ENCODE measurements around the gene VANGL1.

VANGL1 gene

DNA sequence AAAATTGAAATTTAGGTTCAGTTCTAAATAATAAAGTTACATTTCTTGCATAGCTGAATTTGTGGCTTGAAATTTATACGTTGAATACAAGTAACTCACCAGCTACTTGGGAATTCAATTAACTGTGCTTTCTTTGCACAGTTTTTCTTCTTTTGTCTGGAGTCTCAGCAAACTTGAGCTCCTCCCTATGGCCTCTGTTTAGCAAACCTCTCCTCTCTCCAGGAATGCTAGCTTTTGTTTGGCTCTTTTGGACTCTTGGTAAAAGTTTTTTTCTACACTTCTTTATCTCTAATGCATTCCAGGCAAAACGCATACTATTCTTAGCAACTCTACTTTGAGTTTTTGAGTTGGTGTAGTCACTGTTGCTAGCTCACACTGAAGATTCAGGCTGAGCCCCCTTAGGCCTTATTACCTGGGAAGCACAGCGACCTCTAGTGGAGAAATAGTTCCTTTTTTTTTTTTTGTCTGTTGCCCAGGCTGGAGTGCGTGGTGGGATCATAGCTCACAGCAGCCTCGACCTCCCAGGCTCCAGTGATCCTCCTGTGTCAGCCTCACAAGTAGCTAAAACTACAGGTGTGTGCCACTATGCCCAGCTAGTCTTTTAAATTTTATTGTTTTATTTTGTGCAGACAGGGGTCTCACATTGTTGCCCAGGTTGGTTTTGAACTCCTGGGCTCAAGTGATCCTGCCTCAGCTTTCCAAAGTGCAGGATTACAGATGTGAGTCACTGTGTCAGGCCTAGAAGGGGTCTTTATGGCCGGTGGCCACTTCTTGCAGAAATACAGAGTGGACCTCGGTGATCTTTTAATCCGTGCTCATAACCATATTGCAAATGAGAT lies 65.0 kb downstream of the VANGL1 start:
- no peak for FAIRE-seq

DNA sequence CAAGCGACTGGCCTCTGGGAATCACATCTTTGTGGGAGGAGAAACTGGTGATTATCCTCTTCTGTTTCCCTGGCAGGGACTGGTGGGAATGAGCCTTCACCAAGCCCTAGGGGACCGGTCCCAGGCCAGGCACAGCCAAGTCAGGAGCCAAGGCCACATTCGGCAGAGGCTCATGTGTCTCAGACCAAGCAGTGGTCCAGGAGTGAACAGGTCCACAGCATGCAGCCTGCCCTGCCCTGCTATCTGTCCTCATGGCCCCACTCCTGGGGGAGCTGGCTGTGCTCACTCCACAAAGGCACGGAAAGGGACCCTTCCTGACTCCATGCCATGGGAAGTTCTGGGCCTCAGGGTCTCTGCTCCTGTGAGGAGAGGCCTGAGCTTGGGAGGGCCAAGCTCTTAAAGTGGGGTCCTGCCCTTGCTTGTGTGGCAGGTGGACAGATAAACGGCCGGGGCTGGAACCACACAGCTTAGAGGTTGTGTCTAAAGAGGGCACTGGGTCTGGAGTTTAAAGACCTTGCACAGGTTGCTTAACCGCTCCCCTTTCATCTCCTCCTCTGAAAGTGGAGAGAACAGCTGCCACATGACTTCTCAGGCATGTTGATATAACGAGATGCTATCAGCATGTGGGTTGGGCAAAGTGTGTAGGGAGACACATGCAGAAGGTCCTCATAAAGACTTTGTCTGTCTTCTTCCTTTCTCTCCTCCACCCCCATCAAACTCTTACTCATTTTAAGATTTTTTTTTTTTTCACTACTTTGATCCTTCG lies 69.3 kb downstream of the VANGL1 start:
- no peak for FAIRE-seq

DNA sequence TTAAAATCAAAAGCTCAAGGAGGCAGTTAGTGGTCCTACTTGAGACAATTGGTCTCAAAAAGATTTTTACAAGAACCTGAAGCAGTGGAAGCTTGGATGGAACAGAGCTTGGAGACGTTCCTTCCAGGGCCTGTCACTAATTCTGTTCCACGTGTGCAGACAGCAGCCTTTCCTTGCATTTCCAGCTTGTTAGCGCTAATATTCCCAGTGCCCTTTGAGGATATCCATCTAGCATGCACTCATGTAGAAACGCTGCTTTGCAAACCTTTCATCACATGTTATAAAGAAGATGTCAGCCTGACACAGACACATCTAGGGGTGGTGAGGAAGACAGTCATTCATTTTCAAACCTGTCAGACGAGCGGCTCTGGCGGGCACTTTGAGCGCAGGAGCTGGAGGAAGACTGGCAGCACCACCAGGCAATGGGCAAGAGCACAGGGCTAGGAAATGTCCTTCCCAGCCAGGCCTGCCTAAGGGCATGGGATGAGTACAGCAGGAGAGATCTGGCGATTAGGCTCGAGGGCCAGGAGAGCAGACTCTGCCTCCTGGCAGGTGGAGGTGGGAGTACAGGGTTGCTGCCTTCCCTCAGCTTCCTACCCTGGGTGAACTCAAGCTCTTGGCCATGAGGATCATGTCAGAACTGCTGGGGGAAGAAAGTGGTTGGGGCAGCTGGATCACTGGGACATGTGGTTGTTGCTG lies 71.3 kb downstream of the VANGL1 start:
- no peak for FAIRE-seq

DNA sequence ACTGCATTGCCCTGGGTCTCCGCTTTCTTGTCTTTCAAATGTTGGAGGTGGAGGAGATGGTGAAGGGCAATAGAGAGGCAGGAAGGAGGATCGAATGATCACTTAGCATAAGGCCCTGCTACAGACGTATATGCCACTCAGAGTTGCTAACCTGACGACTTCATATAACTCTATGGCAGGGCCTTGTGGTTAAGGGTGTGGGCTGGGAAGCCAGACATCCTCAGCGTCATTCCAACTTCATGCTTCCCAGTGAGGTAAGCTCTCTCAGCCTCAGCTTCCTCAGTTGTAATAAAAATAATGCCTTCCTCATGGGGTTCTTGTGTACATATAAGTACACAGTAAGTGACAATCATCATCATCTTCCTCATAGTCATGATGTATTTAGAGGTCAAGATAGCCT lies 72.1 kb downstream of the VANGL1 start:
- no peak for FAIRE-seq

DNA sequence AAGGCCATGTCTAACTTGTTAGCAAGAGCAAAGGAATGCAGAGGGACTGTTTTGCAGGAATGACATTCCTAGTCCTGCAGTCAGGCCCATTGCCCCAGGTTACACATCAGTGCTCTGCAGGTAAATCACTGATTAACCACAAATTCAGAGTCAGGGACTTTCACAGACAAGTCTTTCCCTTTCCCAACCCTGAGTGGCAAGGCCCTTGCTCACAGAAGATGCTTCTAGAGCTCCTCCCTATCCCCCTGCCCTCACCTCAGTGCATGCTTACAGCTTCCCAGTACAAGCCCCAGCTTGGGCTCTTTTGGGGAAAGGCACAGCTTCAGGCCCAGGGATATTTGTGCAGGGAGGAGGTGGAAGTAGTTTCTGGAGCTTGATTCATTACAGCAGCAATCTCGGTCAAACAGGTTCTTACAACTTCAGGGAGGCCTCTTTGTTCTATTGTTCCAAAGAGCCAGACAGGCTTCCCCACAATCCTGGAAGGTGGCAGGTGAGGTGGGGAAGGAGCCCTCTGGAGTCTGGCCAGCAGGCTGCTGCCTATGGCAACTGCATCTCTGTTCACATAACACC lies 72.9 kb downstream of the VANGL1 start:
- no peak for FAIRE-seq

DNA sequence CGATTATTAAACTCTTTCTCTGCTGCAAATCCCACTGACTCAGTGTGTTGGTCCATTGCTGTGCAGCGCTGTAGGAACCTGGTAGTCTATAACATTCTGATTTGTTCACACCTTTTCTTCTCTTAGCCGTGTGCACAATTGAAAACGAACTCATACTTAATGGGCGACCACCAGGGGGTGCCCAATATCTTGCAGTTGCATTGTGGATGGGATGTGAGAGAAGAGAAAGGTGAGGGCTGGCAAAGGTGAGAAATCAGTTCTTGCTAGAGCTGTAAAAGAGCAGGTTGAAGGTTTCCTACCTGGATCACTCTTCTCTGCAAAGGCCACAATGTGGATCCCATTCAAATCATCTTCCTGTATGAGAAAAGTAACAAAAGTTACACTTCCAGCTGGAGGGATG lies 75.8 kb downstream of the VANGL1 start:
- FAIRE-seq, result no peak

DNA sequence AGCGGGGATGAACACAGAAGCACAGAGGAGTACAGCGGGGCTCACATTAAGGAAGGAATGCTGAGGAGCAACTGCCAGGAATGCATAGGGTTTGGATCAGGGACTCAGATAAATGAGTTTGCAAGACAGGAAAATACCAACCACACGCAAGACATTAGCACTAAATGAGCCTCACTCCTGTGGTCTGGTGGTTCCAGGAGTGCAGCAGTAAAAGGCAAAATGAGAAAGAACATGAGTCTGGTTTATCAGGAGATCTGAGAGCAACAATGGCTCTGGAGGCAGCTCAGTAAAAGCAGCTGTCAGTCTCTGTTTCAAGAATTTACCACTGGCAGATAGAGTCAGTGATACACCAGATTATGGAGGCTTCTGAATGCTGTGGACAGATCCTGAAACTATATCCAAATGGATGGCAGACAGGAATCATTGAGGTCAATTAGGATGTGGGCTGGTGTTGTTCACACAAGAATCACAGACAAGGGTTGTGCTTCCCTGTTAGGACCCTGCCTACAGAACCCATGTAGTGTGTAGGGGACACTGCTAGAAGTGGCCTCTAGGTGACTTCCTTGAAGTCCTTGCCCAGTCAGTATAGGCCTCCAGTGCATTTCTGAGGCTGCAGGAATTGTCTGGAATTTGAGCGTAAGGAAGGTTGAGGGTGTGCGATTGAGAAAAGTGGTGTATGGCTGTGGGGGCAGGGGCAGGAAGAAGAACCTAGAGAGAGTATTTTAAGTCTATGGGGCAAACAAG lies 76.4 kb downstream of the VANGL1 start:
- no peak for FAIRE-seq

DNA sequence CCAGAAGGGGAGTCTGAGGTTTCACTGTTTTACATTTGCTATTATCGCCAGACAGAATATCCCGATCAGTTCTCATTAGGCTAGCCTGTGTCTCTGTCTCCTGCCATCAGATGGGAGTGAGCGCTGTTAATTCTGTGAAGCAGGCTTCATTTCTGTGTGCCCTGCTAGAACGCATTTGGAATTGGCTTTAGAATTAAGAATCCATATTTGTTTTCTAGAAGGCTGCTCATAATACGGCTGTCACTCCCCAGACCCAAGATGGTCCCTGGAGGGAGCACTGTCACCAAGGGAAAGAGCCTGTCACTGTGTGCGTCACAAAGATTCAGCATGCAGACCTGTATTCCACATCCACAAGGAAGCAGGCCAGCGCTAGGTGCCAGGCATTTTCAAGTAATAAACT lies 77.5 kb downstream of the VANGL1 start:
- no peak for FAIRE-seq

DNA sequence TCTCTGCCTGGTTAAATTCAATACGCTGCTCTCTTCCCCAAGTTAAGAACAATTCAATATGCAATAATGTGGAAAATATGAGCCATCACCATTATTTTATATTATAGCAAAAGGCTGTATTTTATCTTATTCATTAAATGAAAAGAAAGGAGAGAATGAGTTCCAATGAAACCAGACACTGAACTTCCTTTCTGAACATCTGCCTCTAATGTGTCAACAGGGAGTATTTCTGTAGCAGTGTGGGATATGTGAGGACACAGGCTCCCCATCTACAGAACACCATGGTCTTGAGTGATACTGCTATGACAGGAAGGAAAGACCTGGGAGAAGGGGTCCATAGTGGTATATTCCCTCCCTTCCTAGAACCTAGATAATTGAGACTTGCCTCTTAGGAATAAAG lies 80.5 kb downstream of the VANGL1 start:
- no peak for FAIRE-seq

DNA sequence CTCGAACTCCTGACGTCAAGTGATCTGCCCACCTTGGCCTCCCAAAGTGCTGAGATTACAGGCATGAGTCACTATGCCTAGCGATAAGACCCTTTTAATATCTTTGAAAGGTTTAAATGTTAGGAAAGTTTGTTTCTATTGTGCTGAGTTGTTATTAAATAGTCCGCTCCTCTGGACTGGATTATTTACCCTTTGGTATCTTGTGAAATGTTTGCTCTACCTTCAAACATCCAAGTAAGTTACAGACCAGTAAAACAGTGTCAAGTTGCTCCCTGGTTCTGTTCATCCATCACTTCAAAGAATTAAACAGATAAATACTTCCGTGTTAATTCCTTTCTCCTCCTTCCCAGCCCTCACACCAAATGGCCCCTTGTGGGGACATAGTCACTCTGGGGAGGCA lies 82.0 kb downstream of the VANGL1 start:
- FAIRE-seq, result no peak

DNA sequence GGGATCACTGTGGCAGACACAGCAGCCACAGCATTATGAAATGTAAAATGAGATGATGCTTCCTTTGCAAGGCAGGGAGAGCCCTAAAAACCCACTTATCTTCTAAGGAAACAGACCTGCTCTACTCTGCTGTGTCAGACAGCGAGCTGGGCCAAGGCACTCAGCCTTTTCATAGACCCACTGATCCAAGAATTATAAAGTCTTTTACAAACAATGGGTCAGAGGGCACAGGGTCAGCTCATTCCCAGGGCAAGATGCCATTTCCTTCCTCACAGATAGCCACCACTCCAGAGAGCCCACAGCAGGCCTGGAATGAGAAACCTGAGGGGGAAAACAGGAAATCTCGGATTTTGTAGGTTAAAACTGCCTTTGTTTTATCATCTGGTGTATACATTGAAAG lies 83.8 kb downstream of the VANGL1 start:
- FAIRE-seq, result no peak

DNA sequence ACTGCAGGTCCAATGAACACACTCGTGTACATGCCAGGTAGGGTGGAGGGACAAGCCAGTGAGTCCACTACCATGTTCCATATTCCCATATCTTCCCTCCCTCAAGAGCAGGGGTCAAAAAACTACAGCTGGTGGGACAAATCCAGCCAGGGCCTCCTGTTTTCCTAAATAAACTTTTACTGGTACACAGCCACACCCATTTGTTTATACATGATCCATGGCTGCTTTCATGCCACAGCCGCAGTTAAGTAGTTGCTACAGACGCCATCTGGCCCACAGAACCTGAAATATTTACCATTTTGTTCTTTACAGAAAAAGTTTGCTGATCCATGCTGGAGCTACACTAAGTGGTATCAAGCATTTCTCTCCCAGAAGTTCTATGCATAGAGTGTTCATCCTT lies 84.4 kb downstream of the VANGL1 start:
- FAIRE-seq, result no peak

DNA sequence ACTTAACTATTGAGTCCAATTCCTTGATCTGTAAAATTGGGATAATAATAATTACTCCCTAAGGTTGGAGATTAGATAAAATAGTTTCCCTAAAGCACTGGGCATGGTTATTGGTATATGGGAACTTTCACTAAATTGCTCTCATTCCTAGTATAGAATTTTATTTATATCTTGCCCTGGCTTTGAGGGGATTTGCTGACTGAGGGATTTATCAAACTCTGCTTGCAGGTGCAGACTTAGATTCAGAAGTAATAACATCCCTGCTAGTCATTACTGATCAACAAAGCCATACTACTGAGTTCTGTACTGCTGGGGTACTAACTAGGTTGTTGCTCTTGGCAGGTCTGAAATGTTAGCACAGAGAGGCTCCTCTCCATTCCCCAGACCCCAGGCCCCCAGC lies 84.8 kb downstream of the VANGL1 start:
- FAIRE-seq, result no peak

DNA sequence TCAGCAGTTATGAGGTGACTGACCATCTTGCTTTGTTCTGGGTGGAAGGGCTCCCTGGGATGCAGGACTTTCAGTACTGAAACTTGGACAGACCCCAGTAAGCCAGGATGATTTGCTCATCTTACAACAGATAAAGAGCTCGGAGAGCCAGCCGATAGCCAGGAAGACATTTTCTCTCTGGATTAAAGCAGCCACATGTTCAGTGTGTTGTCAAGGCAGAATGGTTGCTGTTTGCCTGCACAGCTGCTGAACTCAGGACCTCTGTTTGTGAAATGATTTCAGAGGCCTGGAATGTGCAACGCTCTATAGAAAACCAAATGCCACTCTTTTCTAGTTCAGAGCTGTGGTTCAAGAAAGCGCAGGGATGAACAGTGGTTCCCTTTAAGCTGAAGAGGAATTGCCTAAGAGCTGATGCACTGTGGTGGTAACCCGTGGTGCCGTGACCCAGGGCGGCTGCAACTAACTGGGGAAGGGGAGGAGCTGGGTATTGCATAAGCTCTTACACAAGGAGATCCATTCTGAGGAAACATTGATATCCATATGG lies 86.0 kb downstream of the VANGL1 start:
- no peak for FAIRE-seq

DNA sequence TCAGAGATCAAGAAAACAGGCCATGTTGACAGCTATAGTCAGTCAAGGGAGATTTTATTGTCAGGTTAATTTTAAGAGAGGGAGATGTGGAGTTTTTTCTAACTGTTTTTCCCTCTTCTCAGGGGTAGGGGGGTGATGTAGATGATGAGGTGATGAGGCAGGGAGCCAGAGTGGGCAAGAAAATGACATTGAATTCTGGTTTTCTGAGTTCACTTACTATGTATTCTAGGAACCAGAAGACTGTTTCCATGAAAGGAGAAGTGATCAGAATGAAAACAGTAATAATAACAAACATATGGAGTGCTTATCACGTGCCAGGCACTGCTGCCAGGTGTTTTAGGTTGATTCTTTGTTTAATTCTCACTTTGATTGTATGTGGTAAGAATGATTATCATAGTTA lies 86.6 kb downstream of the VANGL1 start:
- FAIRE-seq, result no peak

DNA sequence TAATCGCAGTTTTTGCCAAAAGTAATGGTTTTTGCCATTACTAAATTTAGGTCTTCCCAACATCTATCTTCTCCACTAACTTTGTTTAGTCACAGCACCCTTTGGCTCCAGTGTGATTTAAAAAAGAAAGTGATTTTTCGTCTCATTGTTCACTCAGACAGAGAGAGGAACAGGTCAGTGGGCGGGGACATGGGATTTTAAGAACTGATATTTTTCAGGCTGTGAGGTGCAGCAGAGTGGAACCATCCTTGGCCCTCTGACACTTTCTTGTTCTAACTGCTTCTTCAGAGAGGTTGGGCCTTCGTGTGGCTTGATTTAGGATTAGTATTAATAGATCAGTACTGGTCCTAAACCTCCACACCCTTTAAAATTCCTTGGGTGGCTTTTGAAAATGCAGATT lies 88.0 kb downstream of the VANGL1 start:
- FAIRE-seq, result no peak

DNA sequence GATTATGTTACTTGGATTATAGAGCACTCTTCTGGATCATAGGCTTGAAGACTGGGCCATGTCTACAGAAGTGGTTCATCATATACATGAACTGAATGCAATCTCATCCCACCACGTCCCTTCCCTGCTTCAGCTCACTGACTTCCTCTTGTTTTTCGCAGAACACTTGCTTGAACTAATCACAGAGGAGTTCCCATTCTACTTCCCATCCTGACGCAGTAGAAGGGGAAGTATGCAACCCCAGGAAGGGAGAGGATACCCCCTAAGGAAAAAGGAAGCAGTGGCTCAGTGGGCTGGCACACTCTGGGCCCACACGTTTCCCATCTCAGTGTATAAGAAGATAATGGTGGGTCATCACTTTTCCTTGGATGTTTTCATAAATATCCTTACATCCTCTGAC lies 90.5 kb downstream of the VANGL1 start:
- no peak for FAIRE-seq

DNA sequence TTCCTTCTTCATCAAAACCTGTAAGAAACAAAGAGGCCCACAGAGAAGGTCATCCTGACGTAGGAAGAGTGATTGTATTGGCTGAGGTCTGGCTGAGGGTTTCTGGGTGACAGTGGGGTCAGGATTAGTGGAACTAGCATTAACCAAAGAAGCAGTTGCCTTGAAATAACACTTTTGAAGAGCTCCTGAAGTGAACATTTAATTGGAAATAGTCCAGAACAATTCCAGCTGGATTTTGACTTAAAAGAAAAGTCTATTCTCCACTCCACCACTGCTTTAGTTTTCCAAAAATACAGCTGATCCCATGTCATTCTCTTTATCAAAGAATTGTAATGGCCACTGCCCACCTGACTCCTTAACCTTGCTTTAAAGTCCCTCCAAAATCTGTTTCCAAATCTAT lies 99.0 kb downstream of the VANGL1 start:
- FAIRE-seq, result no peak

DNA sequence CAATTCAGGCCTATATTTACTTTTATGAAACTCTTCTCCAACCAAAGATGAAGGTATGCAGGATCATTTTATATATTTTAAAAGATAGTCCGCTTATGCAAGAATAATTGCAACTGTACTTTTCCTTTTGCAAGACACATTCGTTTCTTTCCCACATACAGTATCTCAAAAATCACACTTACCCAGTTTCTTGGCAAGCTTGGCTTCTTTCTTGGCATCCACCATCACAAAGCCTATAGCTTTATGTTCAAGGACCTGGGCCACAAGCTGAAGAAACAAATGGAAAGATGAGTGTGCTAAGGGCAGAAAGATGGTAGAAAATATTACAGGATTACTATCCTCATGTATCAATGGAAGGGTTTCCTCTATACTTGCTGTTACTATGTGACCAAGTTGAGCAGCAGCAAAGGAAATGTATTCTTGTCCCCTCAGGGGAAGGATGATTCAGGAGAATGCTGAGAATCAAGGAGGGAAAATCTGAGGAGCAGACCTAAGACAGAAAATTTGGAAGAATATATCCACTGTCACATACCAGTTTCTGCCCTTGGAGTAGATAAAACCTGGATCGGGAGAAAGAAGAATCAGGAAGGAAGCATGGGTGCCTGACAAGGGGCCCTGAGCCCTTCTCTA lies 103.0 kb downstream of the VANGL1 start:
- FAIRE-seq, result no peak

DNA sequence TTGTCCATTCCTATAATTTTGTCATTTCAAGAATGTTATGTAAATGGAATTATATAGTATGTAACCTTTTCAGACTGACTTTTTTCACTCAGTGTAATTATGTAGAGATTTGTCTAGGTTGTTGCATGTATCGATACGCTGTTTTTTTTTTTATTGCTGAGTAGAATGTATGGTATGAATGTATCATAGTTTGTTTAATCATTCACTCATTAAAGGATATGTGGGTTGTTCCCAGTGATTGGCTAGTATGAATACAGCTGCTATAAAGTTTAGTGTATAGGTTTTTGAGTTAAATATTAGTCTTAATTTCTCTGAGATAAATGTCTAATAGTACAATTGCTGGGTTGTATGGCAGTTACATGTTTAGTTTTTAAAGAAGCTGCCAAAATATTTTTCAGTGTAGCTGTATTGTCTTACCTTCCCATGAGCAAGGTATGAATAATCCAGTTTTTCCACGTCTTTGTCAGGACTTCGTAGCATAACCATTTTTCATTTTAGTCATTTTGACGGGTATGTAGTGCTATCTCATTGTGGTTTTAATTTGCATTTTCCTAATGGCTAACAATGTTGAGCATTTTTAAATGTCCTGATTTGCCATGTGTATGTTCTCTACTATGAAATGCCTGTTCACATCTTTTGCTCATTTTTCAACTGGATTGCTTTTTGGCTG lies 104.4 kb downstream of the VANGL1 start:
- FAIRE-seq, result no peak
